ENCODE data around the gene CCDC91.

GRCh38 chr12:28178775-28179174 is 11.5 kb upstream of the CCDC91 start:
- TF ChIP-seq POLR2A (IDR thresholded peaks at IDR 0.05; ENCODE audit: low read depth, low read length): no peak
- TF ChIP-seq POLR2AphosphoS5 (IDR thresholded peaks at IDR 0.05; ENCODE audit: low read depth, low read length): no peak
- TF ChIP-seq TAF1 (IDR thresholded peaks at IDR 0.05; ENCODE audit: low read depth, low read length): no peak
- TF ChIP-seq POU2F2 (IDR thresholded peaks at IDR 0.05; ENCODE audit: low read depth, low read length): no peak
- 0 out of 2 replicates have a peak, but pooled peaks have one; percentile 11 for TF ChIP-seq SPI1 (IDR thresholded peaks at IDR 0.05; ENCODE audit: low read depth, low read length)
